Adrenal gland (tissue), 12 donors: ENCODE measurements around the gene C3orf22. TPM values are rescaled to one million over a fixed set of nuclear protein-coding genes. Genes with fewer than 3 reads are reported as not detected.

ENCODE experiments used
- DNase-seq, 7 donors: peaks; one replicate each; pipeline ENCODE4 v3.0.0-alpha.2; 2019 to 2020
- H3K27ac ChIP-seq, 5 donors: fragments of 200-600 bp; sonication (generic) in 4 of 5; 1 replicate in 3 of 5; 2 replicates in 2 of 5; pipeline versions ENCODE4 v1.5.1 to v1.8.0; 2016 to 2020; ENCODE audit warnings: mild to moderate bottlenecking in 1 of 5
- H3K27me3 ChIP-seq: fragments of 200-600 bp; 2 replicates; pipeline ENCODE4 v1.8.0; 2021
- H3K36me3 ChIP-seq, 2 donors: fragments of 200-600 bp; replicated peaks in 1 of 2; 1 replicate in 1 of 2; 2 replicates in 1 of 2; pipeline versions ENCODE4 v1.5.1 to v1.8.0; 2018 to 2022
- H3K4me1 ChIP-seq, 2 donors: fragments of 200-600 bp; replicated peaks in 1 of 2; 1 replicate in 1 of 2; 2 replicates in 1 of 2; pipeline versions ENCODE4 v1.5.1 to v1.8.0; 2018 to 2021
- H3K4me3 ChIP-seq, 4 donors: fragments of 200-600 bp; sonication (generic) in 3 of 4; one replicate each; pipeline ENCODE4 v1.5.1; 2016 to 2018
- H3K9me3 ChIP-seq, 3 donors: fragments of 200-600 bp; sonication (generic) in 1 of 3; replicated peaks in 1 of 3; 1 replicate in 2 of 3; 2 replicates in 1 of 3; pipeline versions ENCODE4 v1.5.1 to v1.8.0; 2016 to 2021
- POLR2A ChIP-seq, 2 donors: fragments of 450-650 bp; IDR thresholded peaks; one replicate each; pipeline ENCODE4 v1.6.1; 2017; ENCODE audit warnings: antibody characterized with exemption in 2 of 2, mild to moderate bottlenecking in 2 of 2, moderate library complexity in 1 of 2
- WGBS, 4 donors: extraction: QIAGEN DNeasy Blood & Tissue Kit in 2 of 4; methylation state at CpG; one replicate each; pipeline versions ENCODE4 v1.1.5 to v1.1.7; 2013 to 2017; 5-methylcytosine and 5-hydroxymethylcytosine counted together
- intact Hi-C, 2 donors: fragments of 100-400 bp; cut with DNase I; formaldehyde crosslinking; loops; one replicate each; pipeline versions ENCODE4 v1.14.1 to v1.15.0; 2022 to 2023
- polyA plus RNA-seq, 3 donors: library from polyadenylated mRNA; stranded (reverse); fragments of 200-250 nt in 2 of 3; fragments of 350-450 nt in 1 of 3; fragmentation: Illumina TruSeq in 1 of 3; extraction: RNeasy Lipid Tissue Mini Kit (QIAGEN cat#74804) in 1 of 3; gene quantifications; one replicate each; pipeline ENCODE4 v1.2.3, GENCODE V29; 2013 to 2014
- total RNA-seq, 9 donors: library from RNA; depleted of rRNA in 4 of 9; stranded (reverse); fragments of >200 nt in 4 of 9; fragments of 120-200 nt in 1 of 9; fragmentation: NEBNext Ultra II Directional in 1 of 9; extraction: Animal tissue kit (Norgen Biotek cat#: 25700) in 1 of 9; gene quantifications; one replicate each; pipeline versions ENCODE4 v1.1.0 to v1.2.4, GENCODE V29; 2013 to 2023
- TF ChIP-seq, protein P1 (sequence below), 6 experiments: fragments of 450-650 bp in 4 of 6; fragments of 200-600 bp in 2 of 6; sonication (generic) in 1 of 6; IDR thresholded peaks; 1 replicate in 5 of 6; 2 replicates in 1 of 6; pipeline versions ENCODE4 v1.5.1 to v1.8.0; 2016 to 2021; ENCODE audit warnings: antibody characterized with exemption in 6 of 6, mild to moderate bottlenecking in 2 of 6, moderate library complexity in 1 of 6
- donor health status: healthy with polysubstance abuse.
- donor health status: Bipolar disorder and iron deficiency.
- donor health status: DM: yes; HTN: yes; CAD: no.
- donor health status: DM: no; HTN: no; CAD: no.
- donor health status: DM: no; HTN: no; CAD: no.
- donor health status: DM: yes; HTN: yes; CAD: no.

The C3orf22 gene
- total and polyA plus RNA-seq, 12 donors, result not detected

DNA sequence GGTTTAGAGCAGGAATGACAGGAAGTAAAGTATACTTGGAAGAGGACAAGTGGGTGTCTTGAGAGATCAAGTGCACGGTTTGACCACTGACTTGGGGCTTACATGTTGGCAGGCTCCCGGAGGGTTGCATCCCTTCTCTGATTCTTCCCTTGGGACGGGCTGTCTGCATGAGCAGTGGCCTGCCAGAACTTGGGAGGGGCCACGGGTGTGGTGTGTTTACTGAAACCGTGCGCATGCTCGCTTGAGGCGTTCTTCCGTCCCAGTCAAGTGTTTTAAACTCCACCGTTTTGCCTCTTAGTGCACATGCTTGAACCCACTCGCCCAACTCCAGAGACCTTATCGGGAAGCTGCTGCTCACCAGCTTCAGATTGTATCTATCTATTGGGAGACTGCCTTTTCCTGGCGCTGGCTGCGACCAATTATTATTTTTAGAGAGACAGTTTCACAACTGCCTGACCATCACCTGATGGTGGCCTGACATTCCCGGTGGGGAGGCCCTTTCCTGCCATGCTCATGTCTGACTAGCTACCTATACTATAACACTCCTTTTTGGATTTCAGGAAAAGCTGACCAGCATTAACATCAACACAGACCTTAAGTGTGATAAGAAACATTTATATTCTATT, 14.9 kb upstream of the C3orf22 start:
- H3K36me3 ChIP-seq, result no peaks in the 10 kb centered on the region
- H3K27ac ChIP-seq, result no peak overlapping the region
- DNase-seq, result no peak
- no peaks in the 10 kb centered on the region for H3K27me3 ChIP-seq
- no peaks in the 10 kb centered on the region for H3K4me1 ChIP-seq
- 82 to 91% (median 89%) methylated on average over 15 of the region's 15 CpGs for WGBS, 4 donors
- H3K9me3 ChIP-seq, result no peaks in the 10 kb centered on the region
- intact Hi-C loops, result no loop called here
- no peak overlapping the region for H3K4me3 ChIP-seq
- TF ChIP-seq POLR2A (IDR thresholded peaks at IDR 0.05), result no peak
- TF ChIP-seq, protein P1, sequence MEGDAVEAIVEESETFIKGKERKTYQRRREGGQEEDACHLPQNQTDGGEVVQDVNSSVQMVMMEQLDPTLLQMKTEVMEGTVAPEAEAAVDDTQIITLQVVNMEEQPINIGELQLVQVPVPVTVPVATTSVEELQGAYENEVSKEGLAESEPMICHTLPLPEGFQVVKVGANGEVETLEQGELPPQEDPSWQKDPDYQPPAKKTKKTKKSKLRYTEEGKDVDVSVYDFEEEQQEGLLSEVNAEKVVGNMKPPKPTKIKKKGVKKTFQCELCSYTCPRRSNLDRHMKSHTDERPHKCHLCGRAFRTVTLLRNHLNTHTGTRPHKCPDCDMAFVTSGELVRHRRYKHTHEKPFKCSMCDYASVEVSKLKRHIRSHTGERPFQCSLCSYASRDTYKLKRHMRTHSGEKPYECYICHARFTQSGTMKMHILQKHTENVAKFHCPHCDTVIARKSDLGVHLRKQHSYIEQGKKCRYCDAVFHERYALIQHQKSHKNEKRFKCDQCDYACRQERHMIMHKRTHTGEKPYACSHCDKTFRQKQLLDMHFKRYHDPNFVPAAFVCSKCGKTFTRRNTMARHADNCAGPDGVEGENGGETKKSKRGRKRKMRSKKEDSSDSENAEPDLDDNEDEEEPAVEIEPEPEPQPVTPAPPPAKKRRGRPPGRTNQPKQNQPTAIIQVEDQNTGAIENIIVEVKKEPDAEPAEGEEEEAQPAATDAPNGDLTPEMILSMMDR (IDR thresholded peaks at IDR 0.05), result no peak

DNA sequence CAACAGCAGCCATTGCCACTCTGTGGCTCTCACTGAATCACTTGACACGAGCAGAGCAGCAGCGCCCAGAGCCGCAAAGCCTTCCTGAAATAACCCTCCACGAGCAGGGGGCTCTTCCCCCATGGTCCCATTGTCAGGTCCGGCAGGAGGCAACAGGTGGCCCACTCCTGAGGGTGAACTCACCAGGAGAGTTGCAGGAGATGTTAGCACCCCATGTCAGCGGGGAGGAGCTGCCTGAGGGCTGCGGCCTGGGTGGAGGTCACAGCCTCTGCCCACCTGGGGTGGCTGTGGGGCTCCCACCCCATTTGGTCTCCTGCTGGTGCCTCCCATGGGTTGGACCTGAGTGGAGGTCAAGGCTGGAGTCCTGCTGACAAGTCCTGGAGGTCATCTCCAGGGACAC, 12.3 kb upstream of the C3orf22 start:
- Histone ChIP-seq H3K4me3 (no peak overlapping the region), H3K27me3 (no peaks in the 10 kb centered on the region), H3K9me3 (no peaks in the 10 kb centered on the region), H3K4me1 (no peaks in the 10 kb centered on the region), H3K36me3 (no peaks in the 10 kb centered on the region), H3K27ac (no peak overlapping the region)
- 81 to 95% (median 90%) methylated on average over 3 to 7 of the region's 7 CpGs for WGBS, 4 donors
- TF ChIP-seq, protein P1 (IDR thresholded peaks at IDR 0.05), result no peak
- no peak for TF ChIP-seq POLR2A (IDR thresholded peaks at IDR 0.05)
- intact Hi-C loops, result no loop called here
- DNase-seq, result no peak

DNA sequence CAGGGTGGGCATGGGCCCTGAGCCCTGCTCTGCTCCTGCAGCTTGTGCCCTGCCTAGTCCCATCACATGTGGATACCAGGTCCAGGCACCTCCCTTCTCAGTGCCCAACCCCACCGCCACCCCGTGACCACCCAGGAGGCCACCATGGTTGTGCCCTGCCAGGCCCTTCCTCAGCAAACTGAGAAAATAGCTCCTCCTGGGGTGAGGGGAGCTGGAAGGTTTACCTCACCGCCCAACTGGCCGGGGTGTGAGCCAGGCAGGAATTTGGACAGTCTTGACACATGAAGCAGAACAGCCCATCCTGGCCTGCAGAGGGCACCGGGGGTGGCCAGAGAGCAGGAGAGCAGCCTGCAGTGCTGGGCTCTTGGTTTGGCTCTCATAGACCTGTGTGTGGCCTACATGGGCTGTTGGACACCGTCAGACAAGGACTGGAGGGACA, 11.4 kb upstream of the C3orf22 start:
- no peaks in the 10 kb centered on the region for H3K27me3 ChIP-seq
- 72 to 86% (median 77%) methylated on average over 5 to 6 of the region's 6 CpGs for WGBS, 4 donors
- intact Hi-C loops, result no loop called here
- no peaks in the 10 kb centered on the region for H3K4me1 ChIP-seq
- H3K4me3 ChIP-seq, result no peak overlapping the region
- TF ChIP-seq POLR2A (IDR thresholded peaks at IDR 0.05), result no peak
- TF ChIP-seq, protein P1 (IDR thresholded peaks at IDR 0.05), result no peak
- H3K36me3 ChIP-seq, result no peaks in the 10 kb centered on the region
- peaks cover 0 to 3% (median 0%) of the 10 kb centered on the region in 3 donors for H3K9me3 ChIP-seq
- no peak overlapping the region for H3K27ac ChIP-seq
- DNase-seq, result no peak

DNA sequence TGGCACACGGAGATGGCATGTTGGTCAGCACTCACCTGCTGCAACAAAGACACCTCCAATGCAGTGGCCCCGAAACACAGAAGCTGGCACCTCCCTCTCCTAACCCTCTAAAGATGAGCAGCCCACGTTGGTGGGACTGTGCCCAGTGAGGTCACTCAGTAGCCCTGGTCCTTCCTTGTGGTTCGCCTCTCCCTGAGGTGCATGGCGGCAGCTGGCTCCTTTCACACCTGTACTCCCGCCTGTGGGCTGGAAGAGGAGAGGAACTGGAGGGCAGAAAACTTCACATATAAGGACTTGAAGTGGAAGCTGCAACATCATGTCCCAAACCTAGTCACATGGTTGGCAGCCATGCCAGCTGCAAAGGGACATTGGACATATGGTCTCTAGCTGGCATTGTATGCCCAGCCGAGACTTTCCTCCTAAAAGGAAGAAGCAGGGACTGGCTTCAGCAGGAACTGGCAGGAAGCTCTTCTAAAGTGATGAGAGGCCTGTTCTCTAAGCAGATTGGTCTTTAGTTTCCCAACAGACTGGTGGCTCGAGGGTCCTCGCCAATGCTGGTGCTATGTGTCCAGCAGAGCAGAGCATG, 10.8 kb upstream of the C3orf22 start:
- Histone ChIP-seq H3K4me3 (no peak overlapping the region), H3K9me3 (peaks cover 0 to 3% (median 0%) of the 10 kb centered on the region in 3 donors), H3K4me1 (no peaks in the 10 kb centered on the region), H3K27ac (no peak overlapping the region), H3K27me3 (no peaks in the 10 kb centered on the region), H3K36me3 (no peaks in the 10 kb centered on the region)
- no peak for DNase-seq
- 83 to 88% (median 87%) methylated on average over 6 to 9 of the region's 9 CpGs for WGBS, 4 donors
- TF ChIP-seq, protein P1 (IDR thresholded peaks at IDR 0.05), result no peak
- no peak for TF ChIP-seq POLR2A (IDR thresholded peaks at IDR 0.05)
- intact Hi-C loops, result no loop called here
